Lower leg skin (tissue), 4 donors: ENCODE measurements around the gene ELP2. TPM values are rescaled to one million over a fixed set of nuclear protein-coding genes. Genes with fewer than 3 reads are reported as not detected.
"Not testable (repeated sequence)": the region's sequence is repeated elsewhere in the genome, so short reads cannot be mapped to it uniquely, and the experiment has no call there.

Experiments
- DNase-seq, 2 donors: peaks; one replicate each; pipeline ENCODE4 v3.0.0-alpha.2; 2019; ENCODE audit warnings: low spot score in 2 of 2
- H3K4me3 ChIP-seq: fragments of 200-600 bp; sonication (generic); 2 replicates; pipeline ENCODE4 v1.5.1; 2017; ENCODE audit warnings: mild to moderate bottlenecking, low read depth; ENCODE audit not compliant: poor library complexity, severe bottlenecking
- POLR2A ChIP-seq, 2 donors: fragments of 450-650 bp; IDR thresholded peaks; one replicate each; pipeline ENCODE4 v1.6.1; 2016 to 2017; ENCODE audit warnings: antibody characterized with exemption in 2 of 2, mild to moderate bottlenecking in 1 of 2, moderate library complexity in 1 of 2
- WGBS, 2 donors: methylation state at CpG; one replicate each; pipeline ENCODE4 v1.1.5; 2018; 5-methylcytosine and 5-hydroxymethylcytosine counted together
- intact Hi-C: fragments of 100-400 bp; cut with DNase I; formaldehyde crosslinking; loops from one replicate; pipeline ENCODE4 v1.15.0; 2023; ENCODE audit warnings: low total_unique reads
- total RNA-seq, 4 donors: library from RNA; depleted of rRNA; stranded (reverse); fragments of >200 nt; gene quantifications; one replicate each; pipeline ENCODE4 v1.1.0, GENCODE V29; 2016
- TF ChIP-seq, protein P1 (sequence below), 3 donors: fragments of 450-650 bp; IDR thresholded peaks; one replicate each; pipeline ENCODE4 v1.5.1; 2016; ENCODE audit warnings: antibody characterized with exemption in 3 of 3, mild to moderate bottlenecking in 3 of 3, moderate library complexity in 2 of 3

Gene ELP2
- total RNA-seq, 4 donors from 2014 or later = 52.6 to 67.6 (median 59.7) TPM

DNA sequence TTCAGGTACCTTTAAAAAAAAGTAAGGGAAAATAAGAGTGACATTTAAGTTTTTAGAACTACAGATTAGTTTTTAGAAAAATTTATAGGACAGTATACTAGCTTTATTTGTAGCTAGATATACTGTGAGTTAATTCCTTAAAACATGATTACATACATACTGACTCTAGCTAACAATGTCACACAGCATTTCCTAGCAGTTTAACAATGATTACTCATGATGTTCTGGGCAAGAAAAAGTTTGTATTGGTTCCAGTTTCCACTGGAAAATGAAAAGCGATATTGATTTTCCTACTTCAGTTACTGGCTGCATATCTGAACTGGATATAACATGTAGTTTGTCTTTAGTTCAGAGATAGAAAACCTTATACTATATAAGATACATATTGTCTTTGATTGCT, 20.0 kb upstream of the ELP2 start:
- TF ChIP-seq, protein P1, sequence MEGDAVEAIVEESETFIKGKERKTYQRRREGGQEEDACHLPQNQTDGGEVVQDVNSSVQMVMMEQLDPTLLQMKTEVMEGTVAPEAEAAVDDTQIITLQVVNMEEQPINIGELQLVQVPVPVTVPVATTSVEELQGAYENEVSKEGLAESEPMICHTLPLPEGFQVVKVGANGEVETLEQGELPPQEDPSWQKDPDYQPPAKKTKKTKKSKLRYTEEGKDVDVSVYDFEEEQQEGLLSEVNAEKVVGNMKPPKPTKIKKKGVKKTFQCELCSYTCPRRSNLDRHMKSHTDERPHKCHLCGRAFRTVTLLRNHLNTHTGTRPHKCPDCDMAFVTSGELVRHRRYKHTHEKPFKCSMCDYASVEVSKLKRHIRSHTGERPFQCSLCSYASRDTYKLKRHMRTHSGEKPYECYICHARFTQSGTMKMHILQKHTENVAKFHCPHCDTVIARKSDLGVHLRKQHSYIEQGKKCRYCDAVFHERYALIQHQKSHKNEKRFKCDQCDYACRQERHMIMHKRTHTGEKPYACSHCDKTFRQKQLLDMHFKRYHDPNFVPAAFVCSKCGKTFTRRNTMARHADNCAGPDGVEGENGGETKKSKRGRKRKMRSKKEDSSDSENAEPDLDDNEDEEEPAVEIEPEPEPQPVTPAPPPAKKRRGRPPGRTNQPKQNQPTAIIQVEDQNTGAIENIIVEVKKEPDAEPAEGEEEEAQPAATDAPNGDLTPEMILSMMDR (IDR thresholded peaks at IDR 0.05) = no peak
- no peak for TF ChIP-seq POLR2A (IDR thresholded peaks at IDR 0.05)
- no peak overlapping the region for H3K4me3 ChIP-seq
- WGBS, 2 donors = 52 to 58% methylated on average over 1 of the region's 1 CpG
- intact Hi-C loops = no loop called here
- DNase-seq = no peak

DNA sequence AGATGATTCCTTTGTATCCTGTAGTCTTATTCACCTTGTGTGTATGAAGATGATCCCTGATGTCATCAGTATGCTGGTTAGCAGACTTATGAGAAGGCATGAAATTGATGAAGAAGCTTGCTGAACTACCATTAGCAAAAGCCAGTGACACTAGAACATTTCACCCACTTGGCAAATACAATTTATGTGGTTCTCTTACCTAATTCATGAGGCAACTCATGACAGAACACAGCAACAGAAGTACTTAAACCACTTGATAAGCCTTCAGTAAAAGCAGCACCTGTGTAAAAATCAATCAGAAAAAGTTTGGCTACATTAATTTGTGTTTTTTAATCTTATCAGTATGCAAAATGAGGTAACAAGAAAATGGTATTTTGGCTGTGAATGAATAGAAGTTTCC, 17.4 kb upstream of the ELP2 start:
- no peak for DNase-seq
- H3K4me3 ChIP-seq = no peak overlapping the region
- TF ChIP-seq, protein P1 (IDR thresholded peaks at IDR 0.05) = no peak
- TF ChIP-seq POLR2A (IDR thresholded peaks at IDR 0.05) = no peak
- intact Hi-C loops = no loop called here

DNA sequence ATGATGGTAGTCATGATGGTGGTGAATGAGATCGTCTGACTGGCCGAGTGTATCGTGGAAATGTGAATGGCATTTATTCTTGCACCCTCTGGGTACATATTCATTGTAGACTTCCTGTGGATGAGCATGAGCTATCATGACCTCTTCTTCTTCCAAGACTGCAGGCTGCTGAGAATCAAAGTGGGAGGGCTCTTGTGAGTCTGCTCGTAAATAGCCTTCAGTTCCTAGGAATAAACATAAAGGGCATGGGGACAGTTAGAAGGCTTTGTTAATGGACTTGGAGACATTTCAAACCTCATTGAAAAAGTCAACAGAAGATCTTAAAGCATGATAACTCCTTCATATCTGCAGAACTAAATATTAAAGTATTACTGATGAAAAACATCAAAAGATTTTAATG, 15.4 kb upstream of the ELP2 start:
- WGBS, 2 donors = 80 to 92% methylated on average over 4 of the region's 4 CpGs
- intact Hi-C loops = no loop called here
- no peak for DNase-seq
- no peak overlapping the region for H3K4me3 ChIP-seq
- TF ChIP-seq POLR2A (IDR thresholded peaks at IDR 0.05) = no peak
- TF ChIP-seq, protein P1 (IDR thresholded peaks at IDR 0.05) = no peak

DNA sequence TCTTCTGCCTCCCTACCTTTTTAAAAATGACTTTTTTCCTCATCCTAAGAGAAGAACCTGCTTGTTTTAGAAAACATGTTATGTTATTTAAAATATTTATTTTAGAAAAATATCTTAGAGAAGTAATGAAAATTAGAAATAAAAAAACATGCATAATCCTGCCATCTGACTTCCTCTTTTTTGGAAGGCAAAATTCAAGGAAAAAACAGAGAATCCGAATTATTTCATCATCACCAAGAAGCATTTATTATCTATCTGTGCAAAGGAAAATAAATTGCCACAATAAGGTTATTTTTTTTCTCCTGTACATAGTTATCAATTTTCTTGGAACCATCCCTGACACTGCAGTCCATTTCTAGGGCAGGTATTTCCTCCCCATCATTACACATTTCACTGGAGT, 15.0 kb upstream of the ELP2 start:
- no peak for DNase-seq
- TF ChIP-seq, protein P1 (IDR thresholded peaks at IDR 0.05) = no peak
- TF ChIP-seq POLR2A (IDR thresholded peaks at IDR 0.05) = no peak
- no peak overlapping the region for H3K4me3 ChIP-seq
- intact Hi-C loops = no loop called here
- WGBS, 2 donors = 88% methylated on average over 1 of the region's 1 CpG

GRCh38 chr18:36116771-36117170, 12.9 kb upstream of the ELP2 start:
- H3K4me3 ChIP-seq, DNase-seq, intact Hi-C loops: not testable (repeated sequence)
- WGBS, 2 donors = 94 to 98% methylated on average over 11 of the region's 11 CpGs

DNA sequence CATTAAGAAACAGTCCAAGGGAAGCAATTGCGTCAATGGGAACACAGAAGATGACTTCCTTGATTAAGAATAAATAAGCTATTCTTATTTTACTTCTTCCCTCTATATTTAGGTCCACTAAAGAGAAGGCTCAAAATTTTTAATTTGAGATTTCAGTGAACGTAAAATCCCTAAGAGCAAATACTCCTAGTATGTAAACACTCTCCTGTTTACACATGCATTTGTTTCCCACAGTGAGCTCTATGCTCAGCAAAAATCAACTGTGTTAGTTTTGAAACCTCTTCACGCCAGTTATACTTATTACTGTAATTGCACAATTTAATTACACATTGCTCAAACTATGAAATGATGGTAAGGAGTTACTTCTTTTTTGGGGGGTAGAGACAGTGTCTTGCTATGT, 9.4 kb upstream of the ELP2 start:
- H3K4me3 ChIP-seq = no peak overlapping the region
- DNase-seq = no peak
- intact Hi-C loops = no loop called here
- WGBS, 2 donors = 84 to 91% methylated on average over 3 of the region's 3 CpGs
- TF ChIP-seq, protein P1 (IDR thresholded peaks at IDR 0.05) = no peak
- TF ChIP-seq POLR2A (IDR thresholded peaks at IDR 0.05) = no peak
